Measurements from ENCODE around the gene PROCA1. TPM values are rescaled to one million over a fixed set of nuclear protein-coding genes. Genes with fewer than 3 reads are reported as not detected.
A peak's percentile ranks its signal among the peaks of the same experiment; 100 is the strongest.
"Not testable (repeated sequence)": the region's sequence is repeated elsewhere in the genome, so short reads cannot be mapped to it uniquely, and the experiment has no call there.

The PROCA1 gene
- total RNA-seq, 2 donors from 2014 or later: not detected

- Histone ChIP-seq H3K9me3 (no peaks in the 10 kb centered on the region), H3K36me3 (replicated peaks in 1 of 2; ENCODE audit: insufficient read depth in 1 of 2, low read depth in 2 of 2) (peaks cover 18 to 22% of the 10 kb centered on the region in 2 donors), H3K4me1 (peaks cover 61% of the 10 kb centered on the region), H3K27ac (peak overlapping the region; percentile 95 to 99 (median 98)), H3K4me3 (no peak overlapping the region), H3K27me3 (no peaks in the 10 kb centered on the region)
- 13 to 19% methylated on average over 14 to 20 of the region's 20 CpGs for WGBS, 2 donors
- ATAC-seq: no peak
- TF ChIP-seq POLR2A (IDR thresholded peaks at IDR 0.05) (no peak), CTCF (IDR thresholded peaks at IDR 0.05) (peak in 1 of 7 experiments; percentile 5)
- intact Hi-C loops (cut with DNase I): no loop called here
- peak in 1 of 4 donors; percentile 25 for DNase-seq
Observed at GRCh38 chr17:28725166-28725659, 13.5 kb upstream of the PROCA1 start.

- peaks cover 61% of the 10 kb centered on the region for H3K4me1 ChIP-seq
- intact Hi-C loops (cut with DNase I): no loop called here
- no peak for ATAC-seq
- H3K27ac ChIP-seq: peak overlapping the region in 3 of 4 donors; percentile 95 to 99 (median 99)
- 80 to 86% methylated on average over 10 of the region's 10 CpGs for WGBS, 2 donors
- DNase-seq: no peak
- no peaks in the 10 kb centered on the region for H3K27me3 ChIP-seq
- TF ChIP-seq POLR2A (IDR thresholded peaks at IDR 0.05) (no peak), CTCF (IDR thresholded peaks at IDR 0.05) (no peak)
- no peaks in the 10 kb centered on the region for H3K9me3 ChIP-seq
- H3K4me3 ChIP-seq: no peak overlapping the region
- H3K36me3 ChIP-seq (replicated peaks in 1 of 2; ENCODE audit: insufficient read depth in 1 of 2, low read depth in 2 of 2): peaks cover 18 to 22% of the 10 kb centered on the region in 2 donors
Observed at GRCh38 chr17:28724500-28725165, 12.9 kb upstream of the PROCA1 start.

- intact Hi-C loops (cut with DNase I): not testable (repeated sequence)
- H3K4me1 ChIP-seq: peaks cover 60% of the 10 kb centered on the region
Observed at GRCh38 chr17:28723836-28724499, 12.3 kb upstream of the PROCA1 start.

GRCh38 chr17:28723159-28723835 is 11.6 kb upstream of the PROCA1 start:
- Histone ChIP-seq H3K27ac (no peak overlapping the region), H3K4me1 (peaks cover 59% of the 10 kb centered on the region), H3K9me3 (no peaks in the 10 kb centered on the region), H3K4me3 (no peak overlapping the region), H3K36me3 (replicated peaks in 1 of 2; ENCODE audit: insufficient read depth in 1 of 2, low read depth in 2 of 2) (peaks cover 18 to 22% of the 10 kb centered on the region in 2 donors), H3K27me3 (no peaks in the 10 kb centered on the region)
- no peak for TF ChIP-seq CTCF (IDR thresholded peaks at IDR 0.05)
- TF ChIP-seq POLR2A (IDR thresholded peaks at IDR 0.05): no peak
- 65 to 73% methylated on average over 6 of the region's 6 CpGs for WGBS, 2 donors
- intact Hi-C loops (cut with DNase I): no loop called here
- no peak for ATAC-seq
- no peak for DNase-seq

More at GRCh38 chr17:28723836-28724499, 12.3 kb upstream of the PROCA1 start:
- H3K27ac ChIP-seq, H3K4me3 ChIP-seq, ATAC-seq, H3K9me3 ChIP-seq, DNase-seq, H3K27me3 ChIP-seq: not testable (repeated sequence)
- 76 to 87% methylated on average over 4 of the region's 4 CpGs for WGBS, 2 donors
- peaks cover 18 to 22% of the 10 kb centered on the region in 2 donors for H3K36me3 ChIP-seq (replicated peaks in 1 of 2; ENCODE audit: insufficient read depth in 1 of 2, low read depth in 2 of 2)
